GM19238 (cell line): ENCODE results near the gene SHANK3.

ENCODE experiments used
- DNase-seq: peaks from one replicate; pipeline ENCODE4 v3.0.0; 2011; ENCODE audit warnings: low spot score; ENCODE audit not compliant: insufficient read length

Gene SHANK3

DNA sequence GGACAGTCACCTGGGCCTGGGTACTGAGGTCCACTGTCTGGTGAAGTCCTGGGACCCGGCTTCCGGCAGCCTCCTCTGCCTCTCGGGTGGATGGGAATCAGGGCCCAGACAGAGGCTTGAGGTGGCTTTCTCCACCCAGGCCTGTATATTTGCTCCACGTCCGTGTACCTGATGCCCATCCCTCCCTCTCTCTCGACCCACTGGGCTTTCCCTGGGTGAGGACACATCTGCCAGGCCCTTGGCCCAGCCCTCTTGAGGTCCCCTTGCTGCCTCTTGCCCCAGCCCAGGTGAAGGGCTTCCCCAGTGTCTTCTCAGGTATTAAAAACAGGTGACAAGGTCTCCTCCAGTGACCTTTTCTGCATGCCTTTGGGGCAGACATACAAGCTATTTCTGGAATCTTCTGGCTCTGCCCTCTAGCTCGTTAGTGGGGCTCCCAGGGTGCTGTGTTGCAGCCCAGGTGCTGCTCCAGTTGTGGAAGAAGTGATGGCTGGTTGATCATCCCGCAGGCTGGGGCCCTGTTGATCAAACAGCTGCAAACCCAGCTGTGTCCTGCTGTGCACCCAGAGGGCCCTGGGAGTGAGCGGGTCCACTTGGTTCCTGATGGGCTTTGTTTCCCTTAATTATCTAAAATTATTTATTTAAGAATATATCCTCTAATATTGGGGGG, 39.9 kb downstream of the SHANK3 start:
- DNase-seq = no peak

GRCh38 chr22:50713008-50713385, 40.4 kb downstream of the SHANK3 start:
- no peak for DNase-seq

DNA sequence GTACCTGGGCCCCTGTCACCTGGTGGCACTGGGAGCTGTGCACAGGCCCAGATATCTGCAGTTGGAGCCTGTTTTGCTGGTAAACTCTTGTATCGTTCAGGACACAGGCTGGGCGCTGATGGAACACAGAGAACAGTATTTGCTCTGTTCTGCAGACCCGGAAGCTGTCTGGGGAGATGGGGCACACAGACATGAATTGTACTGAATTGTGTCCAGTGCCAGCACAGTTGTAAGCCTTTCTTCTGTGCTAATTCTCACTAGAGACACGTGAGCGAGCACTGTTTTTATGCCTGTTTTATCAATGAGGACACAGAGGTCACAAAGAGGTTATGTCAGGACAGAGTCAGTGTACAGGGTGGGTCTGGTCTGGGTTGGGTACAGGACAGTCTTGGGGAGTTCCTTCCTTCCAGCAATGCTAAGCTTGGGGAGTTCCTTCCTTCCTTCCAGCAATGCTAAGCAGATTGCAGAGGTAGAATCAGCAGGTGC, 41.0 kb downstream of the SHANK3 start:
- no peak for DNase-seq

GRCh38 chr22:50714150-50714549, 41.5 kb downstream of the SHANK3 start:
- no peak for DNase-seq

DNA sequence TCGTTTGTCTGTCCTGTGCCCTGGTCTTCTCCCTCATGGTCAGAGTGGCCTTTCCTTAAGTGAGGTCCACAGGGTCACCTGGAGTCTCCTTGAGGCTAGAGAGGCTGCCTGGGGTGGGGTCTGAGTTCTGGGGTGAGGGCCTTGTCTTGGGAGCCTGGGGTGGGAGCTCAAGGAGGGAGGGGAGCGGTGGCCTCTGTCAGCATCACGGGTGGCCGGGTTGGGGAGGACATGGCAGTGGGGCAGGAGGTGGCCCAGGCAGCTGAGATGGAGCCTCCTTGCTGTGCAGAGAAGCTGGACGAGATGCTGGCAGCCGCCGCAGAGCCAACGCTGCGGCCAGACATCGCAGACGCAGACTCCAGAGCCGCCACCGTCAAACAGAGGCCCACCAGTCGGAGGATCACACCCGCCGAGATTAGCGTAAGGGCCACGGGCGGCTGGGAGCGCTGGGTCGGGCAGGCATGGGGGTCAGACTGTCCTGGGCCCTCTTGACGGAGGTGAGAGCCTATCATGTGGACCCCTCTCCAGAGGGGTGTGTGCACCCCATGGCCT, 42.1 kb downstream of the SHANK3 start:
- DNase-seq = no peak

DNA sequence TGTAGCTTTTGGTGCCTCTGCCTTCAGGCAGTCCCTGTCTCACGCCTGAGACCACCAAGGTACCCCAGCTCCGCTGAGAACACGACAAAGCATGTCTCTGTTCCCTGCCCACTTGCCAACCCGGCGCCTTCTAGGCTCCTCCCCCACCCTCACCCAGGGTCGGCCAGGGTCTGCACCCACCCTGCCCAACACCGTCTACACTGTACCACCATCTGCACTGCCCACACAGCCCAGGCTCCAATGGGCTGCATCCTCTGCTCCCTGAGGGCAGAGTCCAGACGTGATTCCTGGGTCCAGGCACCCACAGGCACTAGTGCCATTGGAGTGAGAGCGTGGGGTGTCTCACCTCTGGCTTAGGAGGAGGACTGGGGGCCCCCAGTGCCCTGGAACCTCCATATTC, 42.6 kb downstream of the SHANK3 start:
- DNase-seq = no peak

DNA sequence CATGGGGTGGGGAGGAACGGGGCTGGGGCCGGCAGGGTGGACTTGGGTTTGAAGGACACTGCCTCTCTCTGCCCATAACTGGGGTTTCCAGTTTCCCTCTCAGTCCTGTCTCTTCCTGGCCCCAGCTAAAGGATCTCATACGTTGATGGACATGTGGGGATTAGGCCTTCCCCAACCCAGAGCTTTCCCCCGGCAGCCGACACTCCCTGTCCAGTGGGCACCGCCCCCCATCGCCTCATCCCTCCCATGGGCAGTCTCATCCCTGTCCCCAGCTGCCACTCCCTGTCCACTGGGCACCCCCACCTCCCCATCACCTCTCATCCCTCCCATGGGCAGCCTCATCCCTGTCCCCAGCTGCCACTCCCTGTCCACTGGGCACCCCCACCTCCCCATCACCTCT, 43.2 kb downstream of the SHANK3 start:
- DNase-seq = no peak

DNA sequence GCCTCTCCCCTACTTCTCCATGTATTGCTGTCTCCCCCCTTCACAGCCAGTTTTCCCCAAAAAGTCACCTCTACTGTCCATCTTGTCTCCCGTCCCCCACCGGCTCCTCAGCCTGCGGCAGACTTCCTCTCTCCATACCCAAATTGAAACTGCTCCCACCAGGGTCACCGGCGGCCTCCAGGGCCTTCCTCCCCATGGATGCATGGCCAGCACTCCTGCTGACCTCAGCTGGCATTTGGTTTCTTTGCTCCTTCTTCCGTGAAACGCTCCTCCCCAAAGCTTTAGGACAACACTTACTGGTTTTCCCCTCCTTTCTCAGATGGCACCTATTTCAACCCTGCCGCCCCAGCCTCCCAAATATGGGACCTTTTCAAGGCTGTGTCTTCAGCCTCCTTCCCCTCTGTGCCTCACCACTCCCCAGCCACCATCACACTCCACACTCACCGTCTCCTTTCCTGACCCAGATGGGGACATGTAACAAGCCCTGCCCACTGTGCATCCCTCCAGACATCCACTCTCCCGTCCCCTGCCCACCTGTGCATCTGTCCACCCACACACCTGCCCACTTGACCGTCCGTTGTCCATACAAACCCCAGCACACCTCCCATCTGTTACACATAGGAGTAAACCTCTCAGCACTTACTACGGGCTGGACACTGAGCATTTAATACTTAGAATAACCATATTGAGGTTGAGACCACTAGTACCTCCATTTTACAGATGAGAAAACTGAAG, 43.8 kb downstream of the SHANK3 start:
- no peak for DNase-seq

DNA sequence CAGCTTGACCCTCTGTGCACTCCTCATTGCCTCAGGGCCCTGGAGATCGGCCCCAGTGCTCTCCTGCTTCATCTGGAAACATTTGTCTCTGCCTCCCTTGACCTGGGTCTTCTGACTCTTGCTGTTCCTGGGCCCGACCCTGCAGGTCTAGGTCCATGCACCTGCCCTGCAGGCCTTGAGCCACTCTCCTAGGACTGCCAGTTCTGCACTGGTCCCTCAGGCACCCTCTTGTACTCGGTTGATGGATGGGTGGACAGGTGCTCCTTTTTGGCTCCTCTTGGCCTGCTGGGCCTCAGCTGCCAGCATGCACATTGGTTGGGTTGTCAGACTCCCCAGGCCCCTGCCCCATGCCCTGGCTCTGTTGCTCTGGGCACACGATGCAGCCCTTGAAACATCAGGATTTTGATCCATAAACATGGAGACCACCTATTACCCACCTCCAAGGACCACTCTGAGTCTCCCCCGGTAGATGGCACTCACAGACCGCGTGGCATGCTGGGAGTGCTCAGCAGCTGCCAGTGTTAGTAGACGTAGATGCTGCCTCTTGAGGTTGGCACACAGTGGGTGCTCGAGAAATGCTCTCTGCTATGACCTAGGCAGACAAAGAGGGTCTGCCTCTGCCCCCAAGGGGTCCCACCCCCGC, 45.2 kb downstream of the SHANK3 start:
- DNase-seq = no peak

- DNase-seq = no peak
These were observed 45.7 kb downstream of the SHANK3 start for GRCh38 chr22:50718352-50718709.

DNA sequence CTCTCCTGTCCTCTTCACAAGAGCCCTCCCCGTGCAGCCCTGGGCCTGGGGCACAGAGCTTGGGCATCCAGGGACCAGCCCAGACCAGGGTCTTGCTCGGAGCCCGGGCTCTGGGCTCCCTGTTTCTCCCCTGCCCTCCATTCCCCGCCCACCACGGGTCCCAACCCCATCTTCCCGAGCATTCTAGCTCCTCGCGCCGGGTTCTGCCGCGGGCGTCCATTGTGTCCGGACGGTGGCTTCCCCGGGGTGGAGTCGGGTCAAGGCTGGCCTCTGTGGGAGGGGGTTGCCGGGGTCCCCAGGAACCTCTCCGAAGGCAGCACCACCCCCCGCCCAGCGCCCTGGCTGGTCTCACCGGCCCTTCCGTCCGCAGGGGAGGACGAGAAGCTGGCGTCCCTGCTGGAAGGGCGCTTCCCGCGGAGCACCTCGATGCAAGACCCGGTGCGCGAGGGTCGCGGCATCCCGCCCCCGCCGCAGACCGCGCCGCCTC, 47.2 kb downstream of the SHANK3 start:
- DNase-seq = no peak

- DNase-seq = no peak
These were observed 48.0 kb downstream of the SHANK3 start for GRCh38 chr22:50720301-50721256.

GRCh38 chr22:50721257-50721844, 48.7 kb downstream of the SHANK3 start:
- DNase-seq = no peak

DNA sequence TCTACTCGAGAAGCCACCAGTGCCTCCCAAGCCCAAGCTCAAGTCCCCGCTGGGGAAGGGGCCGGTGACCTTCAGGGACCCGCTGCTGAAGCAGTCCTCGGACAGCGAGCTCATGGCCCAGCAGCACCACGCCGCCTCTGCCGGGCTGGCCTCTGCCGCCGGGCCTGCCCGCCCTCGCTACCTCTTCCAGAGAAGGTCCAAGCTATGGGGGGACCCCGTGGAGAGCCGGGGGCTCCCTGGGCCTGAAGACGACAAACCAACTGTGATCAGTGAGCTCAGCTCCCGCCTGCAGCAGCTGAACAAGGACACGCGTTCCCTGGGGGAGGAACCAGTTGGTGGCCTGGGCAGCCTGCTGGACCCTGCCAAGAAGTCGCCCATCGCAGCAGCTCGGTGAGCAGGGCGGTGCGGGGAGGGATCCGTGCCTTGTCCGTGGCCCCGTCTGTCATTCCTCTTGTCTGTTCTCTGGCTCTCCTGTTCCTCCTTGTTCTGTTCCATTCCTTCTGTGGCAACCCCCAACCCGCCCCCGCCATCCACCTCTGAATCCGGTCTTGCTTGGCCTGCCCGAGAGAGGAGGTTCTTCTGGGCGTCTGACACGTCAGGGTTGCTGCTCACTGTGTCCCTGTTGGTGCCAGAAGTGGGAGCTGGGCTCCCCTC, 49.6 kb downstream of the SHANK3 start:
- DNase-seq = no peak
